ENCODE measurements around the gene DOCK1. TPM values are rescaled to one million over a fixed set of nuclear protein-coding genes. Genes with fewer than 3 reads are reported as not detected.

DOCK1 gene
- total RNA-seq, 2 experiments from 2014 or later: not detected

GRCh38 chr10:127227027-127227426, 321.8 kb downstream of the DOCK1 start:
- Histone ChIP-seq H3K27ac (ENCODE audit: low read depth in 1 of 2, low read length in 2 of 2) (no peak overlapping the region), H3K4me1 (ENCODE audit: insufficient read depth, low read length) (no peaks in the 10 kb centered on the region), H3K4me3 (ENCODE audit: low read length) (no peak overlapping the region), H3K27me3 (ENCODE audit: control insufficient read depth in 1 of 2, insufficient read depth in 2 of 2, low read length in 2 of 2) (no peaks in the 10 kb centered on the region), H3K9me3 (ENCODE audit: control insufficient read depth in 1 of 2, insufficient read depth in 1 of 2, low read length in 2 of 2) (no peaks in the 10 kb centered on the region), H3K36me3 (ENCODE audit: insufficient read depth, low read length) (no peaks in the 10 kb centered on the region)
- Mint-ChIP-seq H3K27me3 (peaks cover 5% of the 10 kb centered on the region), H3K4me3 (no peak overlapping the region), H3K36me3 (ENCODE audit: low read depth) (no peaks in the 10 kb centered on the region), H3K9me3 (no peaks in the 10 kb centered on the region), H3K27ac (no peak overlapping the region), H3K4me1 (ENCODE audit: low read depth) (no peaks in the 10 kb centered on the region)
- ATAC-seq (ENCODE audit: poor library complexity): no peak
- DNase-seq: no peak
- ChIA-PET CTCF (no interaction called here), POLR2A (no interaction called here)
- intact Hi-C loops (cut with DNase I, micrococcal nuclease): no loop called here
- no peak for TF ChIP-seq CTCF (IDR thresholded peaks at IDR 0.05)

- no peak overlapping the region for H3K27ac ChIP-seq (ENCODE audit: low read depth in 1 of 2, low read length in 2 of 2)
- no peak overlapping the region for H3K4me3 ChIP-seq (ENCODE audit: low read length)
- ChIA-PET CTCF (no interaction called here), POLR2A (no interaction called here)
- intact Hi-C loops (cut with DNase I, micrococcal nuclease): no loop called here
- TF ChIP-seq CTCF (IDR thresholded peaks at IDR 0.05): no peak
- H3K36me3 ChIP-seq (ENCODE audit: insufficient read depth, low read length): no peaks in the 10 kb centered on the region
- H3K4me1 ChIP-seq (ENCODE audit: insufficient read depth, low read length): no peaks in the 10 kb centered on the region
- H3K27ac Mint-ChIP-seq: no peak overlapping the region
- no peaks in the 10 kb centered on the region for H3K9me3 ChIP-seq (ENCODE audit: control insufficient read depth in 1 of 2, insufficient read depth in 1 of 2, low read length in 2 of 2)
- H3K4me1 Mint-ChIP-seq (ENCODE audit: low read depth): no peaks in the 10 kb centered on the region
- H3K27me3 ChIP-seq (ENCODE audit: control insufficient read depth in 1 of 2, insufficient read depth in 2 of 2, low read length in 2 of 2): no peaks in the 10 kb centered on the region
- ATAC-seq (ENCODE audit: poor library complexity) (no peak), DNase-seq (no peak)
- H3K4me3 Mint-ChIP-seq: no peak overlapping the region
- peaks cover 5% of the 10 kb centered on the region for H3K27me3 Mint-ChIP-seq
- no peaks in the 10 kb centered on the region for H3K9me3 Mint-ChIP-seq
- no peaks in the 10 kb centered on the region for H3K36me3 Mint-ChIP-seq (ENCODE audit: low read depth)
These were observed 322.4 kb downstream of the DOCK1 start for GRCh38 chr10:127227663-127228062.

GRCh38 chr10:127228195-127228787, 323.1 kb downstream of the DOCK1 start:
- no peaks in the 10 kb centered on the region for H3K36me3 ChIP-seq (ENCODE audit: insufficient read depth, low read length)
- POLR2A ChIA-PET: no interaction called here
- H3K9me3 Mint-ChIP-seq: no peaks in the 10 kb centered on the region
- H3K4me3 ChIP-seq (ENCODE audit: low read length): no peak overlapping the region
- ATAC-seq (ENCODE audit: poor library complexity): no peak
- H3K36me3 Mint-ChIP-seq (ENCODE audit: low read depth): no peaks in the 10 kb centered on the region
- DNase-seq: peak in 1 of 14 experiments; percentile 1
- H3K4me3 Mint-ChIP-seq: no peak overlapping the region
- H3K27ac Mint-ChIP-seq: no peak overlapping the region
- no peaks in the 10 kb centered on the region for H3K9me3 ChIP-seq (ENCODE audit: control insufficient read depth in 1 of 2, insufficient read depth in 1 of 2, low read length in 2 of 2)
- no peak overlapping the region for H3K27ac ChIP-seq (ENCODE audit: low read depth in 1 of 2, low read length in 2 of 2)
- TF ChIP-seq CTCF (IDR thresholded peaks at IDR 0.05): no peak
- H3K27me3 Mint-ChIP-seq: peaks cover 5% of the 10 kb centered on the region
- intact Hi-C loops (cut with DNase I, micrococcal nuclease): no loop called here
- CTCF ChIA-PET: no interaction called here
- H3K27me3 ChIP-seq (ENCODE audit: control insufficient read depth in 1 of 2, insufficient read depth in 2 of 2, low read length in 2 of 2): no peaks in the 10 kb centered on the region
- H3K4me1 Mint-ChIP-seq (ENCODE audit: low read depth): no peaks in the 10 kb centered on the region
- no peaks in the 10 kb centered on the region for H3K4me1 ChIP-seq (ENCODE audit: insufficient read depth, low read length)
